ENCODE data around the gene BANP.
"Not testable (repeated sequence)": the region's sequence is repeated elsewhere in the genome, so short reads cannot be mapped to it uniquely, and the experiment has no call there.

Gene BANP

DNA sequence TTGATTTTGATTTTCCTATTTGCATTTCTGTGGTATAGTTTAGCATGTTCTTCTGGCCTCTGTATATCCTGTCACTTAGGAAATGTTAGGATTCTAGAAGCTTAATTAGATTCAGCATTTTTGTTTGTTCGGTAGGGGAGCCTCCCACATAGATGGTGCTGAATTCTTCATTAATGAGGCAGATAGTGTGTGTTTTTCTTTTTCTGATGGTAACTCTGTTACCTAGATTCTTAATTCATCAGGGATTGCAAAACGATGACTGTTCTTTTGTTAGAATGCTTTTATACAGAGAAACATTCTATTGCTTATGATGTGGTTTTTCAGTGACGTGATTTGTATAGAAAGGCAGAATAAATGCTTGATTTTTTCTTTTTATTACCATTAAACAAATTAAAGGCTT is 19.0 kb downstream of the BANP start:
- no peak for DNase-seq

DNA sequence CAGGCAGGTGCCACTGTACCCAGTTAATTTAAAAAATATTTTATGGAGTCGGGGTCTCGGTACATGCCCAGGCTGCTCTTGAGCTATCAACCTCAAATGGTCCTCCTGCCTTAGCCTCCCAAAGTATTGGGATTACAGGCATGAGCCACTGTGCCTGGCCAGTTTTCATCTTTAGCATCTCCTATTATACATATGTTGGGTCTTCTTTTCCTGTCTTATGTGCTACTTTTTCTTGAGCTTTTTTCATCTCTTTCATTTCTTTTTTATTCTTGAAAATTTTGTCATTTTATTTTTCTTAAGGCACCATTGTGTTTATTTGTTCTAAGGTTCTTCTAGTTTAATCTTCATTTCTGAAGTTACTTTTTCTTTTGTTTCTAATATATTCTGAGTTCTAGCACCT is 20.7 kb downstream of the BANP start:
- no peak for DNase-seq

DNA sequence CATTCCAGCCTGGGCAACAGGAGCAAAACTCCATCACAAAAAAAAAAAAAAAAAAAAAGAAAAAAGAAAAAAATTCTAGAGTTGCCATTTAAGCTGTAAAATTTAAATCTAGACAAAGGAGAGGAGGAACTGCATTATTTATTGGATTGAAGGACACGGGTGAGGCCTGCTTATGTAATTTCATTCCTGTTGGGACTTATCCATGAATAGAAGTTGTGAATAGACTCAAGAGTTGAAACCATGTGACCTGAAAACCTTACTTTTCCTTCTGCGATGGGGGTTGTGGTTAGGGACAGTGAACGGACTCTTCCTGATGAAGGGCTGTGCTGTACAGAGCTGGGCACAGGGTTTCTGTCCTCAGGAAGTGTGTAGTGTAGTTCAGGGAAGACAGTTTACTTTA is 22.5 kb downstream of the BANP start:
- no peak for DNase-seq

DNA sequence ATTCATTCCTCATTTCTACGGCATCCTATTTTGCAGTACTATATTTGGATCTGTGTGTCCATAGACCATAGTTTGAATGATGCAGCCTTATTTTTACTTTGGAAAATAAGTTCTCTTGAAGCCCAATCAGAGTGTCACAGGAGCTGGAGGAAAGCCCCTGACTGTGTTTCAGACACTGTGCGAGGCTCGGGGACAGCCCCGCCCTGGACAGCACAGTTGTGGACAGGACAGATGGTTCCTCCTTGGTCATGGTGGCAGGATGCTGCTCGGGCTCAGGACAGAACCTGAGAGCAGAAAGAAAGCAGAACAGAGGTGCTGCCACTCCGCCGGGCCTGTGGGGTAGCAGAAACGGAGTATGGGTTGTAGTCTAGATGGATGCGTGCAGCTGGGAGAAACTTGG is 22.9 kb downstream of the BANP start:
- DNase-seq = no peak

DNA sequence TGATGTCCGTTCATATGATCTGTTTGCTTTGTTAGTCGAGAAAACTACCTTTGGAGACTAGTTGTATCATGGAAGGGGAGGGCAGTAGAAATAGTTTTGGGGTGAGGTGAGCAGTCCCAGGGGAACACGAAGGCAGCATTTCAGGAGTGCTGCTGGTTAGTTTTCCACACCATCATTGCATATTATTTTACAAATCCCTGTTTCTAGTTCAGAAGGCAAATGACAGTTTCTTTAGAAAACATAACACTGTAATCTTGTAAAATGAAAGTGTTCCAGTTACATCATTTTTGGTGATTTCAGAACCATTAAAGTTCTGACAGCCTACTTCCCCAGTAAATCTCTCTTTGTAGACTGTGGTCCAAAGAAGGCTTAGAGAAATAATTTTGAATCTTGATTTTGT is 25.4 kb downstream of the BANP start:
- DNase-seq = no peak

DNA sequence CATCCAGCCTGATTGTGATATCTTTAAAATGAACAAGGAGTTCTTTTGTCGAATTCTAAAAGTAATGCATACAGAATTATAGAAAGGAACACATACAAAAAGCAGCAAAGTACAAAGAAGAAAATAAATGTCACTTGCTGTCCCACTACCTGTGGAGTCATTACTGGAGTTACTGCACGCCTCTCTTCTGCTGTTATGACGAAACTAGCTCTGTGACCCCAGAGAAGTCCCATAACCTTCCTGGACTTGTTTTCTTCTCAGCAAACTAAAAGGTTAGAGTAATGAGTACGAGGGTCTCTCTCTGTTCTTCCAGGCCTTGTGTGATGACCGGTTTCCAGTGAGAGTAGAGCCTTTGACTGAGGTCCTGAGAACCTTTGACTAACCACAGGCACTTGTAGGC is 26.9 kb downstream of the BANP start:
- no peak for DNase-seq

DNA sequence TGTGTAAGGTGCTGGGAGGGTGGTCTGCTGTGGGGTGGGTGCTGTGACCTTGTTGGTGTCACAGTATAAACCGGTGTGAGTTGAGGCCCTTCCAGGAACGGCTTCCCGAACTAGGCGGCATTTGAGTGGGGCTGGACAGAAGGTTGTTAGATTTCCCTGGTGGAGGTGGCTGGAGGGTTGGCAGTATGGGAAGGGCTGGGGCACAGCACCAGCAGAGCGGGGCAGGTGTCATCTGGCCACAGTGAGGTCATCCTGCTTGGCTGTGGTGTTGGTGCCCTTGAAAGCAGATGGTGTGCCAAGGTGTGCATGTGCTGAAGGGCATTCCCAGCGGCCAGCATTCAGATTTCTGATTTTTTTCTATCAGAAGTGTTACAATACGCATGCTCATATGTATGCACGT is 28.1 kb downstream of the BANP start:
- no peak for DNase-seq

DNA sequence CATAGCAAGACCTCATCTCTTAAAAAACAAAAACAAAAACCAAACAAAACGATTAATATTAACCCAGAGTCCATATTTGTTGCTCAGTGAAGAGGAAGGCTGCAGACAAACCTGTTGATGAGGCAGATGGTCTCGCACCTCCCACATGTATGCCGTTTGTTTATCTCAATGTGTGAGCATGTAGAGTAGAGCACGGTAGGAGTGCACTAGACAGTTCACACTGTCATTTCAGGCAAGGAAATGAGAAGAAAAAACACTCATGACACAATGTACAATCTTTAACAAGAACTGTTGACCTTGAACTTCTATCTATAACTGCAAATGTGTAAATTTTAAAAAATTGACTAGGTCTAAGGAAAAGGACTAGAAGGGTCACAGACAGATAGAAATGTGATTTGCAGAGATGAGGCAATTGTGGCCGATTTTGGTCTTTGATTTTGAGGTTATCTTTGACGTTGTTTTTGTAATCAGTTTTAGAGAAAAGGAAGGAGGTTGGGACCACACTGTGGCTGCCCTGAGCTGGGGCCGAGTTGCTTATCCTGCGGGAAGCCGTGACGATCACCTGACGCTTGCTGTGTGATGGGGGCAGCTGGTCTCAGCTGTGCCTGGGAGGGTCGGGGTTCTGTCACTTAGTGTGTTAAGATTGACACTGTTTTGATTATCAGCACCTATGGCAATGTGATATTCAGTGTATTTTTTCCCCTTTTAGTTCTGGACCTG is 28.8 kb downstream of the BANP start:
- not testable (repeated sequence) for DNase-seq

DNA sequence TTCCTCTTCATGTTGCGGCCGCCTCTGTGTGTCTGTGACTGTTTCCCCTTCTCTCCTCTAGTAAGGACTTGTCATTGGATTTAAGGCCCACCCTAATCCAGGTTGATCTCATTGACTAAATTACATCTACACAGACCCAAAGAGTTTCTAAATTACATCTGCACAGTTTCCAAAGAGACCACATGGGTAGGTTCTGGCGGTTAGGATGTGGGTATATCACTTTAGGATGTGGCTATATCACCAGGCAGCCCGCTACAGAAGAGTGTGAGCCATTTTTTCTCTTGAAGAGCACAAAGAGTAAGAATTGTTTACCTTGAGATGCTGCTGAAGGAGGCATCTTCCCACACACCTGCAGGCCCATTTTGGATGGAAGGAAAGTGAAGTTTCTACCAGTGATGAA is 30.1 kb downstream of the BANP start:
- not testable (repeated sequence) for DNase-seq

DNA sequence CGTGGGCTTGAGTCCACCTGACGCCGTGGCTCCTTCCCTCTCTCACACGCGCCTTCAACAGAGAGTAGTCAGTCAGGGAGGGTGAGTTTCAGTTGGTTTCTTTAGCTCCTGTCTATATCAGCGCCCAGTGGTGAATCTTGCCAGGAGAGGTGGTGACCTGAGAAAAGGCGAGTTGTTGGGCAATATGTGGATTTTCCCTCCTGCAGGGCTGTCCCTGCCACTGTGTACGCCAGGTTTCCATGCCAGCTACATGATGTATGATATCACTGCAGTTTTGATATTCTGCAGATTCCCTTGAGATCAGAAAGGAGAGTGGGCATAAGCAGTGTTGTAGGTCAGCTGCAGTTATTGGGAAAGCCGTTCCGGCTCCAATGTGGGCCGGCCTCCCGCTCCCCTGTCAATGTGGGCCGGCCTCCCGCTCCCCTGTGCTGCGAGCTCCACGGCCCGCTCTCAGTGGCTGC is 31.4 kb downstream of the BANP start:
- no peak for DNase-seq

DNA sequence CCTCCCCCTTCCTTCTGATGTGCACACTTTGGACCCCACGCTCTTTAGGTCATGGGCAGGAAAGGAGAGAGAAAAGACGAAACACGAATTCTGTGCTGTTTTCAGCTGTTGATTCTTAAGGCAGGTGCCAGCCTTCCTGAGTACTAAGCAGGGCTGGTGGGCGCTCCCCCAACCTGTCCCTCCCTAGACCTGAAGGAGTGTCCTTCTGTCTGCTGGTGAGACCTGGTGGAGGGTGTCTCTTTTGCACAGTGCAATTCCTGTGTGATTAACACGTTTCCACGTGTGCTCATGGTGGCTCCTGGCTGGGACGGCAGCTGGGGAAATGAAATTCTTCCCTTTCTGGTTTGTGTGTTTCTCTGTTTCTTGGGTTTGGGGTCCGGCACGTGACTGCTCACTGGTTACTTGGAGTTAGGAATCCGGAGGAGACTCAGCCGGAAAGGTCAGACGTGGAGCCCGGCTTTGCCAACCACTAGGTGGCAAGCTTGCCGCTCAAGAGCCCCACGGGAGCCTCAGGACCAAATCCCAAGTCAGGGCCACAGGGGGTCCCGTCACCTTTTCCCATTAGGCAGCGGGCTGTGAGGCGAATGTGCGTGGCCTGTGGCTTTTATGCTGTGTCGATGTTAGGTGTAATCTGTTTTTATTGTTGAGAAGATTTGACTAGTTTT is 32.0 kb downstream of the BANP start:
- not testable (repeated sequence) for DNase-seq

DNA sequence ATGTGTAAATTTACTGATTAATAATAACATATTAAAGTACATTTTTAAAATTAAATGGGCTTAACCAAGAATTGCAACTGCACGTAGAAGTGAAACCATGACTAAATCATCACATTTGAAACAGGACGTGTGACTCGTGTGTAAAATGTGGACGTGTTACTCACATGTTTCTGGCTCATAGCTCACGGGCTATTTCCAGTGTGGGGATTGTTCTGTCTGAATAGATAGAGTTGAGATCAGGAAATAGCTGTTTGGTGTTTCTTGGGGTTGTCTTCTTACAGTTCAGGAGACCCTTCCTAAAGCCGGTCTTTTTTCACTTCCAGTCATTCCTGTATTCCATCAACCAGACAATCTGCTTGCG is 32.5 kb downstream of the BANP start:
- not testable (repeated sequence) for DNase-seq

DNA sequence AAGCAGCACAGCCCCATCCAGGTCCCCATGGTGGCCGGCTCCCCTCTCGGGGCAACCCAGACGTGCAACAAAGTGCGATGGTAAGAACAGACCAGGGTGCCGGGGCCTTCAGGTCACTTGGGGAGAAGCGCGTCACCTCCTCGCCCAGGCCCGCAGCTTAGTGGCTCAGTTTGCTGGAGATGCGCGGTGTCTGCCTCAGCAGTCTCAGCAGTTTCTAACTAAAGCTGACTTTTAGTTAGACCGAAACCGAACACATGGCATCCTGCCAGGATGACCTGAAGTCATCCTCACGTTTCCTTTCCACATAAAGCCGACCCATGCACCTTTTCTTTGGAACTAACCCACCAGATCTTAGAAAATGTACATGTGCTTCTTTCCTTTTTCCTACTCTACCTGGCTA is 32.9 kb downstream of the BANP start:
- not testable (repeated sequence) for DNase-seq

DNA sequence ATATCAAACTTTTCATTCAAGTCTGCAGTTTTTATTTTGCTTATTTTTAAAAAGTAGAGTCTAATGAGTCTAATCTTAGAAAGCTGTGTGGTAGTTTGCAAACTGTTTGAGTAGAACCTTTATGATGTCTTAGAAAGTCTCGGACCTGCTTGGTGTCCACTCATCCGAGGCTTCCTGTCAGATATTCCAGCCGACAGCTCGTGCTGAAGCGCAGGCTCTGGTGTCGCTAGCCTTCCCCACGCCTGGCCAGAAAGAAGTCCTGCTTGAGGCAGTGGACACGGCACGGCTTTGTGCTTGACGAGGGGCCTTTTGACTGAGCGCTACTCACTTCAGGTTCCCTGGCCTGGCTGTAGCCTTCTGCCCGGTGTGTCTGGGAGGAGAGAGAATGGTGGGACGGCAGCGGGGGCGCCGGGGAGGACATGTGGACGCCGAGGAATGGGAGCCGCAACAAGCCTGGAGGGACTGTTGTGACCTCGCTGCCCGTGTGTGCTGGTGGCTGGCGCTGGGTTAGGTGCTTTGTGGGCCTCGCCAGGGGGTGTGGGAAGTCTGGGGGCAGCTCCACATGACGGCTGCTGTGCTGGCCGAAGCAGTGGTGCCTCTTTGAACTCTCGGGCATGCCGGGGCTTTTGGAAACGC is 33.5 kb downstream of the BANP start:
- DNase-seq = no peak

DNA sequence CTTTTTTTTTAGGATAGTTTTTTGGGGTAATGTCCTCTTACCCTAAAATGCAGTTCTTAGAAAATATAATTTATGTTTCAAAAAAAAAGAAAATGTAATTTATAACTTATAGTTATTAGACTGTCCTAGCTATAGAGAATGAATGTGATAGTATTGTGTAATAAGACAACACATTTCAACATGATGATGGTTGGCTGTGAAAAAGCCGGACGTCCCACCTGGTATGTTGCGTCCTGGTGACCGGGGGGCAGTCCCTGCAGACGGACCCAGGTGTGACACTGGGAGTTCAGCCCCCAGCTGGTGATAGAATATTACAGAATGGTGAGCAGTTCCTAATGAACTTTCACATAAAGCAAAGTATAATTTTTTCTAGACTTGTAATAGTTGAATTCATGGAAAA is 34.3 kb downstream of the BANP start:
- DNase-seq = not testable (repeated sequence)

DNA sequence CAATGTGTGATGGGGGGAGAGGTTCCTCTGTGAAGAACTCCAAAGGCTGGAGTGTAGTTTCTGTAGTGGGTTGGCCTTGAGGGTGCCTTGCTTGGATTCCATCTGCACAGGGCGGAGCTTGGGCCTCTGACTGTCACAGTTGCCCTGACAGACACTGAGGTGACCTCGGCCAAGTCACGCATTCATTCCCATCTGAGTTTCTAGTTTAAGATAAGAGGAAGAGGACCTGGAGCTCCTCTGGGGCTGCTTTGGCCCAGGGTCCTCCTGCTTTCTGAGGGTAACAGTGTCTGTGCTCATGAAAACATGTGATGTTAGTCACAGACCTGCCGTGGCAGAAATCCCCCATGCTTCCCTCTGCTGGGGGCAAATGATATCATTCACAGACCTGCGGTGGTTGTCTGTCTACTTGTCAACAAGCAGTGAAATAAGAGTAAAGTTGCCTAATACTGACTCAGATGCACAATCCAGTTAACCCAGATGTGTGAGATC is 35.2 kb downstream of the BANP start:
- DNase-seq = not testable (repeated sequence)

DNA sequence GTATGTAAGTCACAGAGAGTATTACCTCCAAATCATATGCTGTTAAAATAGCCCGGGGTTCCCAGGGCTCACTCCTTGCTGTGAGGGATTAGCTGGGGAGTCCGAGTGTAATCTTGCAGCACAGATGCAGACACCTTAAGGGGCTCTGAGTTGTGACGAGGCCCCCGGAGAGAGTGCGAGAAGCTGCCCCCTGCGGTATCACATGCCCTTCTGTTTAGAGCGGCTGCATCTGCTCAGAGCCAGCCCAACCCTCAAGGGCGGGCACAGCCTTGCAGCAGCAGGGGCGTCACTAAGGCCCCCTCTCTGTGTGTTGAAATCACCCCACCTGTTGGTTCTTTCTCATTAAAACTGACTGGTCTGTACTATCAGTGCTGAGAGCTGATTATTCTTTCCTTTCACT is 37.4 kb downstream of the BANP start:
- DNase-seq = not testable (repeated sequence)

DNA sequence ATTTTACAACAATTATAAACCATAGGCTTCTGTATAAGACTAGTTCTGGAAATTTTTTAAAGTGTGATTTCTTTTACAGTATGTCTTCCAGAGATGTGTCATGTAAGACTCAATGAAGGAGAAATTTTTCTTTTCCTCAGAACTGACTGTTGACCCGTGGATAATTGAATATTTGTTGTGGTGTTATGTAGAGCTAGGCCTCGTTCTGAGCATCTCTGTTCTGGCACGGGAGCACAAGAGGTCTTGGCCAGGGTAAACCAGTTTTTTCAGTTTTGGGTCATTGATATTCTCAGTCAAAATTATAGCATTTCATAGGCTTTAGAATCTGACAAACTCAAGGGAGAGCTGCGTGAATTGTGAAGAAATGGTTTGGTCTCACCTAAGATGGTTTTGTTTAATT is 39.0 kb downstream of the BANP start:
- not testable (repeated sequence) for DNase-seq

DNA sequence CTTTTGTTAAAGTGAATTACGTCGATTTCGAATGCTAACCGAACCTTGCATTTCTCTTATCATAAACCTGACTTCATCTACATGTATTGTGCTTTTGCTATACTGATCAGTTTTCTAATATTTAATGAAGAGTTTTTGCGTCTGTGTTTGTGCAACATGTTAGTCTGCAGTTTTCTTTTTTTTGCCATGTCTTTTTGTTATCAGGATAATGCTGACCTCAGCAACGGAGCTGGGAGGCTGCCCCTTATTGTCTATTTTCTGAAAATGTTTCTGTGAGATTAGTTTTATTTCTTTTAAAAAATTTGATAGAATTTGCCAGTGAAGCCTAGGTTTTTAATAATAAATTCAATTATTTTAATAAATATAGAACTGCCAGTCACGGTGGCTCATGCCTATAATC is 40.9 kb downstream of the BANP start:
- not testable (repeated sequence) for DNase-seq

DNA sequence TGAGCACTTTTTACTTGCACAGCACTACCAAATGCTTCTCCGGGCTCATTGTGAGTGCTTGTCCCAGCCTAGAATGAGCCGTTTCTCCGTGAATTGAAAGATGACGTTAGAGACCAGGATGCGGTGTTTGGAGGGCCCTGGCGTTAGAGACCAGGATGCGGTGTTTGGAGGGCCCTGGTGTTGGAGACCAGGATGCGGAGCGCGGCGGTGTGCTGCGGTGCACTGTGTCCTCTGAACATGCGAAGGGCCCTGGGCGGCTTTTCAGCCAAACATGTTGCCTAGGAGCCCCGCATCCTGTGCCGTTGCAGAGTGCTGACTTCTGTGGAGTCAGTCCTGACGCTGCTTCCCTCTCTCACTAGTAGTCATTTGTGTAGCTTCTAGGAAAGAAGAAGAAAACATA is 42.7 kb downstream of the BANP start:
- DNase-seq = no peak

DNA sequence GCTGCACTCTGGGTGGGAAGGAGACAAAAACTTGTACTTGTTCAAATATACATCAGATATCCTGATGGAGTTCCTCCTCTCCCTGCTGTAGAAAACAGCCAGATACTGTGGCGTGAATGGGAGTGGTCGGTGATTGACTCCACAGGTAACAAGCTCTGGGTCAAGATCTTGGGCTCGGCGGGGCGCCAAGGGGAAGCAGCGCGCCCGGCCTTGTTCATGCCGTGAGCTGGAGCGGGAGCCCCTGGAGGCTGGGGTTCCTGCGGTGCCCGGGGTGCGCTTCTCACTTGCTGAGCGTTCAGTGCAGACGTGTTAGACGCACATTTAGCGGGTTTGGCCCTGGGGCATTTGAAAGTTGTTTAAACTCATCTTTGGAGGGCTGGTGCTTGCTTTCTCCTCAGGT is 44.4 kb downstream of the BANP start:
- DNase-seq = no peak

DNA sequence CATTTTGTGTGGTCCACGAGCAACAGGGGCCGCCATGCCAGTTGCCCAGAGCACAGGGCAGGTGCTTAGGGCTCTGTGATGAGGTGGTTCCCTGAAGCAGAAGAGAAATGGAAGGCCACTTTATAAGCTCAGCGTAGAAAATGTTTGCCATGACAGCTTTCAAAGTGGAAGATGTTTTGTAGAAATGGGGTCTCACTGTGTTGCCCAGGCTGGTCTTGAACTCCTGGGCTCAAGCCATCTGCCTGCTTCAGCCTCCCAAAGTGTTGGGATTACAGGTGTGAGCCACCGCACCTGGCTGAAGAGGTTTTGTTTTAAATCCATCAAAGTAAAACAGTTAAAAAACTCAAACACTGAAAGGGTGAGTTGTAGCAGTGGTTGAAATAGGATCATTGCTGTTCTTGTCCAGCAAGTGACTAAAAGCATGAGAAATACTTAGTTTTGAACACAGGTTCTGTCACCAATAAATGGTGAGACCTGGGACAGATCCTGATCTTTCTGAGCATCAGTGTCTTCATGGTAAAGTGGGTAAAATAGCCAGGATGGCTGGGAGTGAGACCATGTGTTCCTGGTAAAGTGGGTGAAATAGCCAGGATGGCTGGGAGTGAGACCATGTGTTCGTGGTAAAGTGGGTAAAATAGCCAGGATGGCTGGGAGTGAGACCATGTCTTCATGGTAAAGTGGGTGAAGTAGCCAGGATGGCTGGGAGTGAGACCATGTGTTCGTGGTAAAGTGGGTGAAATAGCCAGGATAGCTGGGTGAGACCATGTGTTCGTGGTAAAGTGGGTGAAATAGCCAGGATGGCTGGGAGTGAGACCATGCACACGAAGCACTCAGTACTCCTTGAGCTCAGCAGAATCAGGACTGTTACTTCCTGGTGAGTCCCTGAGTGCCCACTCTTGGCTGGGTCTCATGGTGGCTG is 46.0 kb downstream of the BANP start:
- DNase-seq = no peak
